SK-N-SH treated with all-trans-retinoic acid at 6 μM for 48 hours (cell line): Measurements from ENCODE around the gene GLMP.
A peak's percentile ranks its signal among the peaks of the same experiment; 100 is the strongest.

Experiments used
- ATAC-seq: fragments of 200-7000 bp; cut with Tn5 transposase; 3 replicates; pipeline ENCODE4 v1.9.1; 2020; ENCODE audit warnings: mild to moderate bottlenecking, moderate library complexity
- ARNTL ChIP-seq: fragments of 450-650 bp; formaldehyde crosslinking; IDR thresholded peaks from 2 replicates; pipeline ENCODE4 v1.5.0; 2020; ENCODE audit warnings: low read depth, mild to moderate bottlenecking, moderate library complexity, borderline replicate concordance
- BACH2 ChIP-seq: fragments of 250-450 bp; sonication (Bioruptor Pico); IDR thresholded peaks from 2 replicates; pipeline ENCODE4 v1.9.0; 2021; ENCODE audit warnings: mild to moderate bottlenecking, borderline replicate concordance
- CSDC2 ChIP-seq: fragments of 250-450 bp; sonication (Bioruptor Pico); IDR thresholded peaks from 2 replicates; pipeline ENCODE4 v1.5.0; 2020; ENCODE audit warnings: mild to moderate bottlenecking, moderate library complexity
- GLIS3 ChIP-seq: fragments of 250-450 bp; sonication (Bioruptor Pico); IDR thresholded peaks from 2 replicates; pipeline ENCODE4 v1.5.0; 2020; ENCODE audit warnings: mild to moderate bottlenecking, moderate library complexity
- ISL1 ChIP-seq: fragments of 250-450 bp; sonication (Bioruptor Pico); IDR thresholded peaks from 2 replicates; pipeline ENCODE4 v2.1.2; 2022; ENCODE audit warnings: mild to moderate bottlenecking, moderate library complexity
- PATZ1 ChIP-seq: fragments of 250-450 bp; sonication (Bioruptor Pico); IDR thresholded peaks from 2 replicates; pipeline ENCODE4 v1.8.0; 2020; ENCODE audit warnings: mild to moderate bottlenecking, moderate library complexity, borderline replicate concordance
- POU6F1 ChIP-seq: fragments of 250-450 bp; sonication (Bioruptor Pico); IDR thresholded peaks from 2 replicates; pipeline ENCODE4 v1.8.0; 2021; ENCODE audit warnings: low read depth, mild to moderate bottlenecking, moderate library complexity, borderline replicate concordance
- PPARA ChIP-seq: fragments of 250-450 bp; sonication (Bioruptor Pico); IDR thresholded peaks from 2 replicates; pipeline ENCODE4 v1.5.0; 2020; ENCODE audit warnings: mild to moderate bottlenecking, borderline replicate concordance
- SNAI2 ChIP-seq: fragments of 250-450 bp; sonication (Bioruptor Pico); IDR thresholded peaks from 2 replicates; pipeline ENCODE4 v1.5.0; 2020; ENCODE audit warnings: mild to moderate bottlenecking, moderate library complexity
- TCF4 ChIP-seq: fragments of 250-450 bp; sonication (Bioruptor Pico); IDR thresholded peaks from 2 replicates; pipeline ENCODE4 v1.8.0; 2021; ENCODE audit warnings: mild to moderate bottlenecking, moderate library complexity, borderline replicate concordance
- TOX ChIP-seq: fragments of 250-450 bp; sonication (Bioruptor Pico); IDR thresholded peaks from 2 replicates; pipeline ENCODE4 v1.8.0; 2021; ENCODE audit warnings: mild to moderate bottlenecking, moderate library complexity, borderline replicate concordance
- TSHZ2 ChIP-seq: fragments of 250-450 bp; sonication (Bioruptor Pico); IDR thresholded peaks from 2 replicates; pipeline ENCODE4 v1.5.0; 2020; ENCODE audit warnings: mild to moderate bottlenecking, moderate library complexity
- ZC3H10 ChIP-seq: fragments of 250-450 bp; sonication (Bioruptor Pico); IDR thresholded peaks from 2 replicates; pipeline ENCODE4 v1.5.1; 2021; ENCODE audit warnings: mild to moderate bottlenecking, moderate library complexity
- ZFP3 ChIP-seq: fragments of 250-450 bp; sonication (Bioruptor Pico); IDR thresholded peaks from 2 replicates; pipeline ENCODE4 v1.5.0; 2020; ENCODE audit warnings: mild to moderate bottlenecking, moderate library complexity
- ZFP30 ChIP-seq: fragments of 450-650 bp; formaldehyde crosslinking; IDR thresholded peaks from 2 replicates; pipeline ENCODE4 v1.5.0; 2022; ENCODE audit warnings: mild to moderate bottlenecking, moderate library complexity
- ZNF565 ChIP-seq: fragments of 450-650 bp; formaldehyde crosslinking; conservative IDR thresholded peaks from 2 replicates; pipeline ENCODE4 v1.5.0; 2020; ENCODE audit warnings: low read depth, mild to moderate bottlenecking, moderate library complexity
- ZNF70 ChIP-seq: fragments of 450-650 bp; formaldehyde crosslinking; IDR thresholded peaks from 2 replicates; pipeline ENCODE4 v1.5.0; 2020; ENCODE audit warnings: mild to moderate bottlenecking, moderate library complexity
- ZNF8 ChIP-seq: fragments of 450-650 bp; formaldehyde crosslinking; IDR thresholded peaks from 2 replicates; pipeline ENCODE4 v1.5.0; 2020; ENCODE audit warnings: mild to moderate bottlenecking, moderate library complexity
- TF ChIP-seq, protein P1 (sequence below): fragments of 250-450 bp; sonication (Bioruptor Pico); IDR thresholded peaks from 2 replicates; pipeline ENCODE4 v1.5.1; 2021; ENCODE audit warnings: mild to moderate bottlenecking, moderate library complexity
- TF ChIP-seq, protein P2 (sequence below): fragments of 250-450 bp; sonication (Bioruptor Pico); IDR thresholded peaks from 2 replicates; pipeline ENCODE4 v1.5.1; 2020; ENCODE audit warnings: low read depth, mild to moderate bottlenecking, moderate library complexity

The GLMP gene

DNA sequence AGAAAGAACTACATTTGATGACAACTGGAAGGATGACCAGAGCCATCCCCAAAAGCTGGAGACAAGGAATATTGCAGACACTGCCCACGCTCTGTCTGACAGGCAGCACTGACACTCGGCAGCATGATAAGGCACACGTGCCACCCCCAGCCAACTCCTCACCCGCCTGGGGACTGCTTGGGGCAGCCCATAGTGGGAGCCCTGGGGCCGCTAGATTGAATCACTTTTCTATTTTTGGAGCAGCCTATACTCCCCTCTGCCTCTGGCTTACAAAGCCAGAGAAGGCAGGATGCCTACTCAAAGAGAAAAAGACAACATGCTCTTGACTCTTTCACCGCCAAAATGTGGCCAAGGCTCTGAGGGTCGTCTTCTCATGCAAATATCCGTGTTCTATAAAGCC lies 14.2 kb downstream of the GLMP start:
- TF ChIP-seq, protein P1, sequence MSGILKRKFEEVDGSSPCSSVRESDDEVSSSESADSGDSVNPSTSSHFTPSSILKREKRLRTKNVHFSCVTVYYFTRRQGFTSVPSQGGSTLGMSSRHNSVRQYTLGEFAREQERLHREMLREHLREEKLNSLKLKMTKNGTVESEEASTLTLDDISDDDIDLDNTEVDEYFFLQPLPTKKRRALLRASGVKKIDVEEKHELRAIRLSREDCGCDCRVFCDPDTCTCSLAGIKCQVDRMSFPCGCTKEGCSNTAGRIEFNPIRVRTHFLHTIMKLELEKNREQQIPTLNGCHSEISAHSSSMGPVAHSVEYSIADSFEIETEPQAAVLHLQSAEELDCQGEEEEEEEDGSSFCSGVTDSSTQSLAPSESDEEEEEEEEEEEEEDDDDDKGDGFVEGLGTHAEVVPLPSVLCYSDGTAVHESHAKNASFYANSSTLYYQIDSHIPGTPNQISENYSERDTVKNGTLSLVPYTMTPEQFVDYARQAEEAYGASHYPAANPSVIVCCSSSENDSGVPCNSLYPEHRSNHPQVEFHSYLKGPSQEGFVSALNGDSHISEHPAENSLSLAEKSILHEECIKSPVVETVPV (CRISPR knock-in tag), result no peak
- no peak for TF ChIP-seq ZNF565 (CRISPR knock-in tag)
- no peak for TF ChIP-seq TSHZ2 (CRISPR knock-in tag)
- no peak for TF ChIP-seq ISL1
- no peak for TF ChIP-seq CSDC2 (CRISPR knock-in tag)
- ATAC-seq, result peak; percentile 24

GRCh38 chr1:156279837-156280236 lies 15.6 kb downstream of the GLMP start:
- TF ChIP-seq GLIS3 (no peak), ZNF8 (no peak)
- TF ChIP-seq, protein P2, sequence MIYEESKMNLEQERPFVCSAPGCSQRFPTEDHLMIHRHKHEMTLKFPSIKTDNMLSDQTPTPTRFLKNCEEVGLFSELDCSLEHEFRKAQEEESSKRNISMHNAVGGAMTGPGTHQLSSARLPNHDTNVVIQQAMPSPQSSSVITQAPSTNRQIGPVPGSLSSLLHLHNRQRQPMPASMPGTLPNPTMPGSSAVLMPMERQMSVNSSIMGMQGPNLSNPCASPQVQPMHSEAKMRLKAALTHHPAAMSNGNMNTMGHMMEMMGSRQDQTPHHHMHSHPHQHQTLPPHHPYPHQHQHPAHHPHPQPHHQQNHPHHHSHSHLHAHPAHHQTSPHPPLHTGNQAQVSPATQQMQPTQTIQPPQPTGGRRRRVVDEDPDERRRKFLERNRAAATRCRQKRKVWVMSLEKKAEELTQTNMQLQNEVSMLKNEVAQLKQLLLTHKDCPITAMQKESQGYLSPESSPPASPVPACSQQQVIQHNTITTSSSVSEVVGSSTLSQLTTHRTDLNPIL (CRISPR knock-in tag), result no peak
- no peak for ATAC-seq

DNA sequence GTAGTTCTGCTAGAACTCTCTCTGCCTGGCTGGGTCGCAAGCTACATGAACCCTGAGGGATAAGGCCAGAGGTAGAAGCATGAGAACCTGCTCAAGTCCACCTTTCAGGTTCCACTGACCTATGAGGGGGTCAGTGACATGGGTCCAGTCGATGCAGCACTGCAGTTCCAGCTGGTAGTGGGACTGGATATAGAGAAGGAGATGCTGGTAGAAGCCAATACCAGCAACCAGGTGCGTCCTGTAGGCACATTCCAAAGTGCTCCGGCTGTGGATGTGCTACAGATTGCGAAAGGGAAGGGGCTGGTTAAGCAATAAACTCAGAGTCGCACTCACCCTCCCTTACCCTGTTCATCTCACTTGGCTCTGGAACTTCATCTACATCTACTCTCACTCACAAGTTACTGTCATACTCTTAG lies 18.5 kb downstream of the GLMP start:
- TF ChIP-seq ZFP3 (no peak), SNAI2 (no peak), ZNF70 (CRISPR knock-in tag) (no peak), PATZ1 (CRISPR knock-in tag) (no peak), TCF4 (CRISPR knock-in tag) (no peak), PPARA (CRISPR knock-in tag) (no peak), TOX (no peak), BACH2 (CRISPR knock-in tag) (no peak), GLIS3 (no peak), ZC3H10 (no peak), ZNF8 (no peak), CSDC2 (CRISPR knock-in tag) (no peak), ISL1 (no peak), ARNTL (CRISPR knock-in tag) (no peak)
- TF ChIP-seq, protein P1 (CRISPR knock-in tag), result no peak
- TF ChIP-seq, protein P2 (CRISPR knock-in tag), result no peak
- ATAC-seq, result no peak

- TF ChIP-seq ARNTL (CRISPR knock-in tag) (no peak), ZFP3 (no peak), POU6F1 (CRISPR knock-in tag) (no peak), ZFP30 (CRISPR knock-in tag) (no peak)
- no peak for ATAC-seq
These were observed 18.9 kb downstream of the GLMP start for GRCh38 chr1:156276532-156276931.
